ENCODE data around the gene B4GALNT4.
A peak's percentile ranks its signal among the peaks of the same experiment; 100 is the strongest.

The B4GALNT4 gene

DNA sequence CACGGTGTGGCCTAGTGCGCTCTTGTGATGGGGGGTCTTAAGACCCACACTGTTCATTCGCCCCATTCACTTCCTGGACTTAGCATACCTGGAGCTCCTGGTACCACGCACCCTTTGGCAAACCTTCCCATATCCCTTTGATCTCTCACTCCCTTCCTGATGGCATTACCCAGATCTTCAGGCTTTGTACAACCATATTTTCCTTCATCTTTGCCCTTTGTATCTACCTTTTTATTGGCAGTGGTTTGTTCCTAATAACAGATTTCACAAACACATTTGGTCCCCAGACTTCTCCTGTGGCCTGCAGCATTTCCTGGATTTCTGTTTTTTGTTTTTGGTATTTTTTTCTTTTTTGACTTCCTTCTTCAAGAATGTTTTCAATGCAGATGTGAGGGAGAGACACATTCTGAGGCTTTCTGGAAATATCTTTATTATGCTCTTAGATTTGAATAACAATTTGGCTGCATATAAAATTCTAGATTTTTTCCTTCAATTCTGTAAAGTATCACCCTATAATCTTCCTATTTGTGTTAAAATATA, 32.6 kb upstream of the B4GALNT4 start:
- DNase-seq: no peak

GRCh38 chr11:337711-338110, 31.6 kb upstream of the B4GALNT4 start:
- DNase-seq: no peak

DNA sequence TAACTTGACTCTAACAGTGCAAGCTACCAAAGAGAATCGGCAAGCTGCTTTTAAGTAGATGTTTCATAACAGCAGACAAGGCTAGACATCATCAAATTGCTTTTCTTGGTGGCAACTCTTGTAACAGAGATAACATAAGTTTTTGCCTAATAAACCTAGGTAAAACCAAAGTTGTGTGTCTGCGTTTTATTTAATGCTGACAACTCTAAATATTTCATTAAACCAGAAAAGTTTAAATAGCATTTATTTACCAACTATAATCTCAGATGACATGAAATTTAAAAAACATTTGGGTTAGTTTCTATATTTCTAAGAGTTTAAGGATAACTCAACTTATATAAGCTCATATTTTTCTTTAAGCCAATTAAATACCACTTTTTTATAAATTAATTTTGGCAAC, 29.3 kb upstream of the B4GALNT4 start:
- DNase-seq: no peak

DNA sequence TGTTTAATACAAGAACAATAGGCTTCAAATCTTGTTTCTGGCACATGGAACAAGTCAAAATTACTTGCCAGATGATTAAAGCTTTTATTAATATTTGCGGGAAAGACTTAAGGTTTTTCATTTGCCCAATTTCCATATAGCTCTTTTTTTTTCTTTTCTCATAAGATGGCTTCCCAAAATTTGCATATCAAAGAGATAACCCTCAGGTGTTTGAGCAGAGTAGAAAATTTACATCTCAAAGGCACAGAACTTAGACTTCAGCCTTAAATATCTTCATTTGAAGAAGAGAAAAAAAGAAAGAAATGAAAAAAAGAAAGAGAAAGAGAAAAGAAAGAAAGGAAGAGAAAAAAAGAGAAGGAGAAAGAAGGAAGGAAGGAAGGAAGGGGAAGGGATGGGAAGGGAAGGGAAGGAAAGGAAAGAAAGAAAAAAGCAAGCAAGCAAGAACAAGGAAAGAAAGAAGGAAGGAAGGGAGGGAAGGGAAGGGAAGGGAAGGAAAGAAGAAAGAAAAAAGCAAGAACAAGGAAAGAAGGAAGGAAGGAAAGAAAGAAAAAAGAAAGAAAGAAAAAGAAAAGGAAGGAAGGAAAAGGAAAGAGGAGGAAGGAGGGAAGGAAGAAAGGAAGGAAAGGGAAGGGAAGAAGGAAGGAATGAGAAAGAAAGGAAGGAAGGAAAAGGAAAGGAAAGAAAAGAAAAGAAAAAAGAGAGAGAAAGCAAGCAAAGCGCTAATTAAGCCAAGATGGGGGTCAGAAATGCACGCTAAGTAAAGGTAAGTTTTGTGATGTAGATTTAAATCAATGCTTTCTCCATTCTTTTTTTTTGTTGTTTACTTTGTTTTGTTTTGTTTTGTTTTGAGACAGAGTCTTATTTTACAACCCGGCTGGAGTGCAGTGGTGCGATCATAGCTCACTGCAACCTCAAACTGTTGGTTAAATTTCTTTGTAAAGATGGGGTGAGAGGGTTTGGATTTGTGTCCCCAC, 28.5 kb upstream of the B4GALNT4 start:
- DNase-seq: no peak

DNA sequence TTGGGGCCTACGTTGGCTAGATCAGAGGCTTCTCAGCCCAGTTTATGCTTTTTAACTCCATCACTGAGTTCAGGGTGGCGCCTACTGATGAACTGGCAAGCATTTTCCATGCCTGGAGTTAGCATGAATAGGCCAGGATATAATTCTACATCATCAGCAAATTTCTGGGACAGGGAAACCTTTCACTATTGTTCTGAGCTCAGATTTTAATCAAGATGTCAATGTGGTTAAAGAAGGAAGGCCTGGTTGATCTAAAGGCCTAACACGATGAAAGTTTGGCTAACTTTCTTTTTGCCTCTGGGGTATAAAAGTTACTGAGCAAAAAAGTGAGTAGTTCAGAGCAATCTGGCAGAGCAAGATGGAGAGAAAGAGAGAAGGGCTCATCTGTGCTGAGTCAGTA, 27.0 kb upstream of the B4GALNT4 start:
- DNase-seq: peak; percentile 11

GRCh38 chr11:344836-345578, 24.3 kb upstream of the B4GALNT4 start:
- peak; percentile 10 for DNase-seq

DNA sequence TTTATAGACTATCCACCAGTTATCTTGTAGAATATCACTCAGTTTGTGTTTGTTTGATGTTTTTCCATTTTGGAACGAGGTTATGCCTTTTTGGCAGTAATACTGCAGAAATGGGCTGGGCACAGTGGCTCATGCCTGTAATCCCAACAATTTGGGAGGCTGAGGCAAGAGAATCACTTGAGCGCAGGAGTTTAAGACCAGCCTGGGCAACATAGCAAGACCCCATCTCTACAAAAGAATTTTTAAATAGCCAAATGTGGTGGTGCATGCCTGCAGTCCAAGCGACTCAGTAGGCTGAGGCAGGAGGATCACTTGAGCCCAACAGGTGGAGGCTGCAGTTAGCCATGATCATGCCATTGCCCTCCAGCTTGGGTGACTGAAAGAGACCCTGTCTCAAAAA, 22.8 kb upstream of the B4GALNT4 start:
- DNase-seq: peak; percentile 18

DNA sequence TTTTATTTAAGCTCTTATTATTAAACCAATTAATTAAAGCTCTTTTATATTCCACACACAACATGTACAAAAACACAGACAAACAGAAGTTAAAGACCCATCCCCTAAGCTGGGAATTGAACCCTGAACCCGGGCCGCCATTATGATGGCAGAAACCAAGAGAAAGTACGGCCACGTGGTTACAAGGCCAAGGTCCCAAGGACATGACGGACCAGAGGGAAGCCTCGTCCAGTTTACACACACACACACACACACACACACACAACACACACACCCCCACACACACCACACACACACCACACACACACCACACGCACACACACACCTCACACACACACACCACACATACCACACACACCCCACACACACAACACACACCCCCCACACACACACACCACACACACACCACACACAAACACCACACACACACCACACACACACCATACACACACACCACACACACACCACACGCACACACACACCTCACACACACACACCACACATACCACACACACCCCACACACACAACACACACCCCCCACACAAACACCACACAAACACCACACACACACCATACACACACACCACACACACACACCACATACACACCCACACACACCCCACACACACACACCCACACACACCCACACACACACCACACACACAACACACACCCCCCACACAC, 19.9 kb upstream of the B4GALNT4 start:
- DNase-seq: peak; percentile 20

DNA sequence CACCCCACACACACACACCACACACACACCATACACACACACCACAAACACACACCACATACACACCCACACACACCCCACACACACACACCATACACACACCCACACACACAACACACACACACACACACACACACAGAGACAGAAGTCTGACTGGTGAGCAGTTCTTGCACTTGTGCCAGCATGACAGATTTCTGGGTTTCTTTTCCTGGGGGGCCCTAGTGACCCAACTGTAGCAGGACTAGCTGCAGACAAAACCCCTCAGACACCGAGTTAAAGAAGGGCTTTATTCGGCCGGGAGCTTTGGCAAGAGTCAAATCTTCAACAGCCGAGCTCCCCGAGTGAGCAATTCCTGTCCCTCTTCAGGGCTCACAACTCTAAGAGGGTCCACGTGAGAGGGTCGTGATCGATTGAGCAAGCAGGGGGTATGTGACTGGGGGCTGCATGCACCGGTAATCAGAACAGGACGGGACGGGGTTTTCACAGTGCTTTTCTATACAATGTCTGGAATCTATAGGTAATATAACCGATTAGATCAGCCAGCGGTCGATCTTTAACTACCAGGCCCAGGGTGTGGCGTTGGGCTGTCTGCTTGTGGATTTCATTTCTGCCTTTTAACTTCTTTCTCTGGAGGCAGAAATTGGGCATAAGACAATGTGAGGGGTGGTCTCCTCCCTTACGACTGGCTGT, 19.1 kb upstream of the B4GALNT4 start:
- peak; percentile 13 for DNase-seq

DNA sequence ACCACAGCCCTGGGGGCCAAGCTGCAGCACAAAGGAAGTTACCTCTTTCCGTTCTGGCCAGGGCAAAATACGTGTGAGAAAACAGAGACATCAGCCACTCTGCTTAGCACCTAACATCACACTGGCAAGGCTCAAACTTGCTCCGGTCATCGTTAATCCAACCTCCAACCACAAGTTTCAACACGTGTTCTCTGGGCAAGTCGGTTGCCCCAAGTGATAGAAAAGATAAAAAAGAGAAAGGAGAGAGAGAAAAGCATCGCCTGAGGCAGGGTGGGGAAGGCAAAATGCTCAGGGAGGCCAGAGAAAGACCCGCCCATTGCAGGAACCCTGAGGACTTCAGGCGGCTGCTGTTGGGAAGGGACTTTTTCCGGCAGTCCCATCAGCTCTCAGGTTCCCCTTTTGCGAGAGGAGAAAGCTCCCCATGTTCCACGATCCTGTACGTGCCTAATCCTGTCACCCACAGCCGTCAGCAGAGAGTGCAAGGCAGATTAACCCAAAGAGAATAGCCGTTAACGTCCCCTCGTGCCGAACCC, 18.5 kb upstream of the B4GALNT4 start:
- peak; percentile 69 for DNase-seq

- DNase-seq: no peak
These were observed 17.9 kb upstream of the B4GALNT4 start for GRCh38 chr11:351411-351810.

DNA sequence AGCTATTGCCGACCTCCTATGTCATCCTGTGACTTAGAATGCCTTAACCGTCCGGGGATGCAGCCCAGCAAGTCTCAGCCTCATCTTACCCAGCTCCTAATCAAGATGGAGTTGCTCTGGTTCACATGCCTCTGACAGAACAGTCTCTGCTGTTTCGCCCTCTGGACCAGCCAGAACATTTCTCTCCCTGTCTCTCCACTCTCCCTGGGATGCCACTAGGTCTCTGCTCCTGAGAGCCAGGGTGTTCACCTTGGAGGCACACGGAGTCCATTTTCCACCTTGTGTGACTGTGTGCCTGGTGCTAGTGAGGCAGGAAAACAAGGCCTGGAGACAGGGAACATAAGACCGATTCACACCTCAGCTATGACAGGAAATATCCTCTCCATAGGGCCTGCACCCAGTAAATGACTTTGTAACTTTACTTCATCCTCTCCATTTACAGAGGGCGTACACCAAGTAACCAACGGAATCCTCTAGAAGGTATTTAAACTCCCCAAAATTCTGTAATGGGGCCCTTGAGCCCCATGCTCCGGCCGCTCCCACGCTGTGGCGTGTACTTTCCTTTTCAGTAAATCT, 16.8 kb upstream of the B4GALNT4 start:
- DNase-seq: peak; percentile 19

DNA sequence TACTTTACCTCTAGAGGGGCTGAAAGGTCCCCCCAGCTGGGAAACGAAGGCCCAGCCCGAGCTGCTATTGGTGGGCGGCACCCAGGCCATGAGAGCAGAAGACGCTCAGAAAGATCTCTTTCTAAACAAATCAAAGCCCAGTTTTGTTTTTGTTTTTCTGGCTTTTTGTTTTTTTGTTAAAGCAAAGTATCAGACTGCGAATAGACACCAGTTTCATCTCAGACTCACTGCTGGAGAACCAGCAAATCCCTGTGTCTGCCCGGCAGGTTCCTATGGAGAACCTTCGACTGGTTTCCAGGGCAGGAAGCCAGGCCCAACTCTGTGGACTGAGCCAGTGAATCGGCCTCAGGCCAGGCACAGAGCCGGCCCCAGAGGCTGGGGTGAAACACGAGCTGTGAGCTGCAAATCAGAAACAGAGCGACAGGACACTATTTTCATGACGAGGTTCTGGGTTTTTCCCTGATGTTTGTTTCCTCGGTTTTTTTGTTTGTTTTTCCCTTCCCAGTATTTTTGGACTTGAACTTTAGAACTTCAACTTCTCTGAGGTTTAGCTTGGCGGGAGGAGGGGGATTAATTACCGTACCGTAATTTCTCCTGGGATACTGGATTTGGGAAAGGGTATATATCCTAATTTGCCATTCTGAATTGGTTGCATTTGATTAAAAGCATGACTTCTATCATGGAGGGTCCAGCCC, 16.0 kb upstream of the B4GALNT4 start:
- peak; percentile 79 for DNase-seq

- DNase-seq: peak; percentile 97
These were observed 13.5 kb upstream of the B4GALNT4 start for GRCh38 chr11:355581-356458.

GRCh38 chr11:356610-357009, 12.7 kb upstream of the B4GALNT4 start:
- peak; percentile 16 for DNase-seq

GRCh38 chr11:357582-357981, 11.7 kb upstream of the B4GALNT4 start:
- DNase-seq: no peak

GRCh38 chr11:358129-358800, 11.0 kb upstream of the B4GALNT4 start:
- peak; percentile 38 for DNase-seq

- DNase-seq: peak; percentile 38
These were observed 10.1 kb upstream of the B4GALNT4 start for GRCh38 chr11:359181-359714.

Measured in islet precursor cell (in vitro differentiated cells).